Central memory CD8-positive, alpha-beta T cell (primary cell): ENCODE measurements around the gene RPS27.
A peak's percentile ranks its signal among the peaks of the same experiment; 100 is the strongest.
"Not testable (repeated sequence)": the region's sequence is repeated elsewhere in the genome, so short reads cannot be mapped to it uniquely, and the experiment has no call there.

Experiments used
- ATAC-seq: fragments of 150-1000 bp; cut with Tn5 transposase; replicated peaks from 2 replicates; pipeline ENCODE4 v1.10.0; 2022; ENCODE audit warnings: mild to moderate bottlenecking, moderate FRiP score, moderate number of reproducible peaks; ENCODE audit not compliant: poor library complexity, severe bottlenecking; ENCODE audit errors: extremely low read depth
- DNase-seq, 2 donors: peaks; one replicate each; pipeline ENCODE4 v3.0.0; 2021; ENCODE audit warnings: low spot score in 2 of 2
- H3K27ac Mint-ChIP-seq: one replicate; pipeline ENCODE4 v1.8.0; 2022; ENCODE audit warnings: low read depth, mild to moderate bottlenecking, moderate library complexity, mixed read lengths
- H3K27me3 Mint-ChIP-seq: one replicate; pipeline ENCODE4 v1.8.0; 2022; ENCODE audit warnings: mixed read lengths
- H3K36me3 Mint-ChIP-seq: one replicate; pipeline ENCODE4 v1.8.0; 2022; ENCODE audit warnings: mild to moderate bottlenecking, moderate library complexity, mixed read lengths; ENCODE audit not compliant: insufficient read depth
- H3K4me1 Mint-ChIP-seq: one replicate; pipeline ENCODE4 v1.8.0; 2022; ENCODE audit warnings: mixed read lengths
- H3K4me3 Mint-ChIP-seq: one replicate; pipeline ENCODE4 v1.8.0; 2022; ENCODE audit warnings: mild to moderate bottlenecking, moderate library complexity, mixed read lengths
- H3K9me3 Mint-ChIP-seq: one replicate; pipeline ENCODE4 v1.8.0; 2022; ENCODE audit warnings: mixed read lengths

The RPS27 gene

DNA sequence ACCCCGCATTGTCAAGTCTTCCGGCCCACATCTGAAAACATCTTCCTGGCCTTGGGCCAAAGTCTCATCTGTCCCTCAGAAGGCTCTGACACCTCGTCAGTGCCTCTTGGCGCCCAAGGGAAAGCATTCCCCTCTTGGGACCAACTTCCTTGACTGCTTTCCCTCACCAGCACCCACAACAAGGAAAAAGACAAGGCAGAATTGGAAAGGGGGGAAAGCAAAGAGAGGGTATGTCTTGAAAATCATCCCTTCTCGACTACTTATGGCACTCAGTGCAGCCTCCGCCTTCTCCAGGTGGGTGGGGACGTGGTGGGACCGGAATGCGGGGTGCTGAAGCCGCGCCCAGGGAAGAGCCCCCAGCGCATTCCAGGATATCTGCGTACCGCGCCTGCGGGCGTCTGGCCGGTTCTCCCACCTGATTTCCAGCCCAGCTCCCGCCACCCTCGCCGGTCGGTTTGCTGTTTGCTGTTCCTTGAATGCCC, 26.7 kb upstream of the RPS27 start:
- Mint-ChIP-seq H3K36me3 (peaks cover 10% of the 10 kb centered on the region), H3K4me3 (peak overlapping the region; percentile 85), H3K9me3 (no peaks in the 10 kb centered on the region), H3K27ac (peak overlapping the region; percentile 93), H3K27me3 (no peaks in the 10 kb centered on the region), H3K4me1 (peaks cover 58% of the 10 kb centered on the region)
- DNase-seq, result no peak
- ATAC-seq, result no peak

DNA sequence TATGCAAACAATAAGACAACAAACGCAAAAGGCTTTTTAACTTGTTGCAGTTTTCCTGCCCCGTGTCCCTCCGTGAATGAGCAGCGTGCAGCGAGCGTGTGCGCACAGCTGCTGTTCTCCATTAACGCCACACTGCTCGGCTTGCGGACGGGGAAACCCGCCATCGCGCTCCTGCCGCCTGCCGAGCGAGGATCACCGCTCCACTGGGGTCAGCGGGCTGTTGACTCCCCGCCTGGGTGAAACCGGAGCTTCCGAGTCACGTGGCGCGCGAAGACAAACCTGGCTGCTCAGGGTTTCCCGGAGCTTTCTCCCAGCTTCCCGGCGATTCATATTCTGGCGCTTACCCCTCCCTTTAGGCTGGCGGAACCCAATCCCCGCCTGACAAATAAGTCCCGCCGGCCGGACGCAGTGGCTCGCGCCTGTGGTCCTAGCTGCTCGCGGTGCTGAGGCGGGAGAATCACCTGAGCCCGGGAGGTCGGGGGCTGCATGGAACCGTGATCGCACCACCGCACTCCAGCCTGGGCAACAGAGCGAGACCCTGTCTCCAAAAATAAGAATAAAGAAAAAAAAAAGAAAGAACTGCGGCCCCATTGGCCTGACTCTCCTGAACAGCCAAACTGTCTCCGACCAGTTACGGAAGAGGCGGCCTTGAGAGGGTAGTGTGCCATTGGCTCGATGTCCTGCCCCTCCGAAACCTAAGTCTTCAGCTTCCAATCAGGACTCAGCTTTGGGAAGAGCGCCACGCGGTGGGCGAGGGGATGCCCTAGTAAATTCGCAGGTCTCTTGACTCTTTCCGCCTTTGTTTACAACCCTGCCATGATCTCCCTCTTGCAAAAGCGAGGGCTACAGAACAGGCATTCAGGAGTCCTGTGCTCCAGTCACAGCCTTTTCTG, 23.2 kb upstream of the RPS27 start, which contains the start of gene CREB3L4:
TSS of gene CREB3L4 (plus strand) at position 796 of the 893 bp plus-strand sequence. CDS start 624 bp downstream, outside the sequence.
- H3K4me1 Mint-ChIP-seq, result peaks cover 46% of the 10 kb centered on the region
- H3K27me3 Mint-ChIP-seq, result no peaks in the 10 kb centered on the region
- peaks cover 9% of the 10 kb centered on the region for H3K36me3 Mint-ChIP-seq
- DNase-seq (peak; percentile 56 to 70), ATAC-seq (peak; percentile 92)
- H3K9me3 Mint-ChIP-seq, result no peaks in the 10 kb centered on the region
- H3K27ac Mint-ChIP-seq, result peak within 1 kb of the TSS; percentile 91
- peak within 1 kb of the TSS; percentile 91 for H3K4me3 Mint-ChIP-seq

DNA sequence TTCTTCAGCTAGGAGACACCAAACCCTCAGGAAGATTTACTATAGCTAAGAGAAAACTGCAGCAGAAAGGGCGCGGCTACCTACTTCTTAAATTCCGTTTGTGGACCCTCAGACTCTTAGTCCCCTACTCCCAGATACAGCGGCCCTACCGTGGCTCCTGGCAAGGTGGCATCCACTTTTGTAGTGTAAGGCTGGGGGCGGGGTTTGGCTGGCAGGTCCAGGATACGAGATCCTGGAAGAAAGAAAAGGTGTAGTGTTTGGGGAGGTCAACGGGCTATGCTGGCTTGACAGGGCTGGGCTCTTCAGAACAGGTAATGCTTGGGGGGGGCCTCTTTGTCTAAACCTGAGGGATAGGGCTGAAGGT, 22.6 kb upstream of the RPS27 start:
- Mint-ChIP-seq H3K27me3 (no peaks in the 10 kb centered on the region), H3K4me3 (peak overlapping the region; percentile 91), H3K36me3 (peaks cover 9% of the 10 kb centered on the region), H3K4me1 (peaks cover 40% of the 10 kb centered on the region), H3K9me3 (no peaks in the 10 kb centered on the region), H3K27ac (peak overlapping the region; percentile 91)
- ATAC-seq, result no peak
- DNase-seq, result no peak

GRCh38 chr1:153968408-153968807, 22.2 kb upstream of the RPS27 start:
- H3K36me3 Mint-ChIP-seq, result peaks cover 9% of the 10 kb centered on the region
- no peaks in the 10 kb centered on the region for H3K27me3 Mint-ChIP-seq
- ATAC-seq, result no peak
- H3K27ac Mint-ChIP-seq, result no peak overlapping the region
- DNase-seq, result no peak
- H3K4me3 Mint-ChIP-seq, result peak overlapping the region; percentile 91
- no peaks in the 10 kb centered on the region for H3K9me3 Mint-ChIP-seq
- H3K4me1 Mint-ChIP-seq, result peaks cover 37% of the 10 kb centered on the region

DNA sequence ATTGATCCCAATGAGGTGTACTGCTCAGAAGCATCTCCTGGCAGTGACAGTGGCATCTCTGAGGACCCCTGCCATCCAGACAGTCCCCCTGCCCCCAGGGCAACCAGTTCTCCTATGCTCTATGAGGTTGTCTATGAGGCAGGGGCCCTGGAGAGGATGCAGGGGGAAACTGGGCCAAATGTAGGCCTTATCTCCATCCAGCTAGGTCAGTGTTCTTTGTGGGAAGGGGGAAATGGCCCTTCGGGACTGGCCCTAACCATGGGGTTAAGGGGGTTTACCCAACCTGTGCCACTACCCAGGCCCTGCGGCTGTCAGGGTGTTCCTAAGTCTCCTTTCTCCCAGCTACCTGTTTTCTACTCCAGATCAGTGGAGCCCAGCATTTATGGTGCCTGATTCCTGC, 21.6 kb upstream of the RPS27 start:
- Mint-ChIP-seq H3K27ac (no peak overlapping the region), H3K4me3 (peak overlapping the region; percentile 12), H3K27me3 (no peaks in the 10 kb centered on the region), H3K9me3 (no peaks in the 10 kb centered on the region), H3K36me3 (peaks cover 11% of the 10 kb centered on the region), H3K4me1 (peaks cover 32% of the 10 kb centered on the region)
- no peak for ATAC-seq
- DNase-seq, result no peak

GRCh38 chr1:153970346-153970745, 20.2 kb upstream of the RPS27 start:
- H3K4me3 Mint-ChIP-seq, result no peak overlapping the region
- H3K27ac Mint-ChIP-seq, result no peak overlapping the region
- H3K4me1 Mint-ChIP-seq, result peaks cover 27% of the 10 kb centered on the region
- no peaks in the 10 kb centered on the region for H3K27me3 Mint-ChIP-seq
- H3K9me3 Mint-ChIP-seq, result no peaks in the 10 kb centered on the region
- ATAC-seq (no peak), DNase-seq (no peak)
- peaks cover 19% of the 10 kb centered on the region for H3K36me3 Mint-ChIP-seq

DNA sequence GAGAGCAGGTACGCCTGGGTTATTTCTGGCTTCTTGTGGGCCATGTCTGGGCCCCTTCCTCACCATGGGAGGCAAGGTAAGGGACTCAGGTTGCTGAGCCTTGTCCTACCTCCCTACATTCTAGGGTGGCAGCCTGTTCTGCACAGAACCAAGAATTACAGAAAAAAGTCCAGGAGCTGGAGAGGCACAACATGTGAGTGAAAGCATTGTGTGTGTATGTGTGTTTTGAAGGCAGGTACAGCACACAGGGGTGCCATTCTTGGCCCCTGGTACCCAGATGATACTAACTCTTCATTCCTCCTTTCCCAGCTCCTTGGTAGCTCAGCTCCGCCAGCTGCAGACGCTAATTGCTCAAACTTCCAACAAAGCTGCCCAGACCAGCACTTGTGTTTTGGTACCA, 17.5 kb upstream of the RPS27 start:
- H3K36me3 Mint-ChIP-seq, result peaks cover 26% of the 10 kb centered on the region
- H3K27me3 Mint-ChIP-seq, result no peaks in the 10 kb centered on the region
- no peak overlapping the region for H3K27ac Mint-ChIP-seq
- H3K9me3 Mint-ChIP-seq, result no peaks in the 10 kb centered on the region
- DNase-seq (no peak), ATAC-seq (no peak)
- peaks cover 23% of the 10 kb centered on the region for H3K4me1 Mint-ChIP-seq
- no peak overlapping the region for H3K4me3 Mint-ChIP-seq

- Mint-ChIP-seq H3K9me3 (no peaks in the 10 kb centered on the region), H3K27ac (no peak overlapping the region), H3K27me3 (no peaks in the 10 kb centered on the region), H3K36me3 (peaks cover 26% of the 10 kb centered on the region), H3K4me1 (peaks cover 26% of the 10 kb centered on the region), H3K4me3 (no peak overlapping the region)
- DNase-seq, result no peak
- ATAC-seq, result no peak
These were observed 17.0 kb upstream of the RPS27 start for GRCh38 chr1:153973525-153973924.

DNA sequence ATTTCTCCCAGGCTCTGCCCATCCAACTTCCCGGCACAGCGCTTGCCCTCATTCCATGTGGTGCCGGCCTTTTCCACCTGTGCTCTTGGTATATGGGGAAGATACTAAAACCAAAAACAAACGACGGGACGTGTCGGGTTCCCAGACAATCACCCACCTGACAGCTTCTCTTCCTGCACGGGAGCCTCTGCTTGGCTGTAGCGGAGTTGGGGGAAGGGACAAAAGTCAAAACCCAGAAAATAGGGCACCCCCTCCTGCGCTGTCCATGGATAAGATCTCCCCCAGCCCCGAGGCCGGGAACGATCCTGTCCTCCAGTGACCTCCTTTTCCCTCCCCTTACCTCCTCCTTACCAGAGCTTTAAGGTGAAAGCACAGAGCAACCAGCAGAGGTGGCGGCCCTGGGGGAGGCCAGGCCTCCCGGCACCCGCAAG, 13.7 kb upstream of the RPS27 start:
- ATAC-seq, result peak; percentile 2

DNA sequence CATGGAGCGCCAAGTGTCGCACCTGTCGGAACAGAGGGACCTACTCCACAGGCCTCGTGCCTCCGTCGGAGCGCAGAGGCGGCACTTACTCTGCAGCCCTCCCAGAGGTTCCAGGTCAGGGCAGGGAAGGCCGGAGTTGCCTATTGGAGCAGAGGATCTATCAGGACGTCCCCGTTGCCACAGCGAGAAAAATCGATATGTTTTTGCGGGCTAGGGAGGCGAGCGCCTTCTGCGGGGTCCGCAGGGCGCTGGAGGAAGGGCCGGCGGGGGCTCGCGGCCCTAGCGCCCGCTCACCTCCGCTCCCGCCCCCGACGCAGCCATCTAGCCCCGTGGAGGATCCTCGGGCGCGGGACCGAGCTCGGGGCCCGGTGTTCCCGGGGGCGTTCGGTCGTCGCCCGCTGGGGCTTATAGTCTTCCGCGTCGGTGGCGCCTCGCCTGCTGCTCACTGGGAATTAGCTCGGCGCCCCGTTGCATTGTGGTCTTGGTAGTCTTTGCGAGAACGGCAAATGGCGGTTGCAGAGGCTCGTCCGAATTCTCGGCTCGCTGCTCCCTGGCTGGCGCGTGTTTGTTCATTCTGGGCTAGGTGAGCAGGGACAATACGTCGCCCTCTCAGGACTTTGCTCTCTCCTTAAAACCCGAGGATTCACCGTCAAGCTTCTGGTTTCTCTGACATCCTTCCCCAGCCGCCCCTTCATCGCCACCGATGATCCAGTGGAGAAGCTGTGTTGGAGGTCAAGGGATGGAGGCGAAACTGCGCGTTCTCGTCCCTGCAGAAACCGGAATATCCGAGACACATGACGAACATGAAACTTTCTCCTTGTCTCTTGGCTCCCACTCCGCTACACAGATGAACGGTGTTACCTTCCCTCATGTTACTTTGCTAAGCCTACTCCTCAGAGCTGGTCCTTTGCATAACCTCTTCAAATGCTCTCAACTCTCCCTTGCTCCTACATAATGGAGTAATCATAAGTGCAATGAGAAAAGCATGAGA, 13.0 kb upstream of the RPS27 start, which contains the start of gene JTB:
TSS of gene JTB (minus strand) at position 425 of the 991 bp plus-strand sequence. CDS start at position 3, 422 bp downstream.
- Mint-ChIP-seq H3K27me3 (no peaks in the 10 kb centered on the region), H3K36me3 (peaks cover 27% of the 10 kb centered on the region), H3K27ac (peak within 1 kb of the TSS; percentile 89), H3K9me3 (no peaks in the 10 kb centered on the region), H3K4me1 (peaks cover 31% of the 10 kb centered on the region), H3K4me3 (peak within 1 kb of the TSS; percentile 91)
- DNase-seq (peak; percentile 59 to 64), ATAC-seq (peak; percentile 96)

More for the DNA sequence above, 13.7 kb upstream of the RPS27 start:
- DNase-seq, result no peak
- H3K4me1 Mint-ChIP-seq, result peaks cover 31% of the 10 kb centered on the region
- H3K9me3 Mint-ChIP-seq, result no peaks in the 10 kb centered on the region
- peak overlapping the region; percentile 91 for H3K4me3 Mint-ChIP-seq
- H3K36me3 Mint-ChIP-seq, result peaks cover 27% of the 10 kb centered on the region
- peak overlapping the region; percentile 89 for H3K27ac Mint-ChIP-seq
- H3K27me3 Mint-ChIP-seq, result no peaks in the 10 kb centered on the region

GRCh38 chr1:153978274-153978909, 12.2 kb upstream of the RPS27 start:
- no peak for ATAC-seq
- peak overlapping the region; percentile 89 for H3K27ac Mint-ChIP-seq
- no peak for DNase-seq
- peaks cover 31% of the 10 kb centered on the region for H3K4me1 Mint-ChIP-seq
- H3K4me3 Mint-ChIP-seq, result peak overlapping the region; percentile 91
- H3K27me3 Mint-ChIP-seq, result no peaks in the 10 kb centered on the region
- no peaks in the 10 kb centered on the region for H3K9me3 Mint-ChIP-seq
- peaks cover 26% of the 10 kb centered on the region for H3K36me3 Mint-ChIP-seq

DNA sequence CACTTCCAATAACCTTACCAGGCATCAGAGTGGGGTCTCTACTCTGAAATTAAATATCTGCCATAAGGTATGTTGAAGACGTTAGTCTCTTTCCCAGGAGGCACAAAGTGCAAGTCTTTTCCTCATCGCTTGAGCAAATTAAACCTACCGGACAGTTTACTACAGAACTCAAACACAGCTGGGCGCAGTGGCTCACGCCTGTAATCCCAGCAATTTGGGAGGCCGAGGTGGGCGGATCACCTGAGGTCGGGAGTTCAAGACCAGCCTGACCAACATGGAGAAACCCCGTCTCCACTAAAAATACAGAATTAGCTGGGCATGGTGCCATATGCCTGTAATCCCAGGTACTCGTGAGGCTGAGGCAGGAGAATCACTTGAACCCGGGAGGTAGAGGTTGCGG, 11.5 kb upstream of the RPS27 start:
- Mint-ChIP-seq H3K36me3 (peaks cover 20% of the 10 kb centered on the region), H3K27ac (peak overlapping the region; percentile 89)
- not testable (repeated sequence) for ATAC-seq

More for the DNA sequence above, 11.5 kb upstream of the RPS27 start:
- peaks cover 31% of the 10 kb centered on the region for H3K4me1 Mint-ChIP-seq
- H3K9me3 Mint-ChIP-seq, H3K27me3 Mint-ChIP-seq, DNase-seq: not testable (repeated sequence)
- peak overlapping the region; percentile 91 for H3K4me3 Mint-ChIP-seq
